DND-41 (cell line): ENCODE measurements around the gene AP2A2.

Experiments used
- EZH2 ChIP-seq: IDR thresholded peaks from 3 replicates; pipeline ENCODE4 v1.6.1; 2012; ENCODE audit warnings: borderline replicate concordance, low read depth, mild to moderate bottlenecking, moderate library complexity, low read length, inconsistent platforms; ENCODE audit not compliant: severe bottlenecking
- TF ChIP-seq, protein P1 (sequence below): IDR thresholded peaks from 2 replicates; pipeline ENCODE4 v1.5.1; 2012; ENCODE audit warnings: borderline replicate concordance, low read length, moderate library complexity, mild to moderate bottlenecking; ENCODE audit not compliant: poor library complexity, severe bottlenecking; ENCODE audit errors: extremely low read depth

- TF ChIP-seq, protein P1, sequence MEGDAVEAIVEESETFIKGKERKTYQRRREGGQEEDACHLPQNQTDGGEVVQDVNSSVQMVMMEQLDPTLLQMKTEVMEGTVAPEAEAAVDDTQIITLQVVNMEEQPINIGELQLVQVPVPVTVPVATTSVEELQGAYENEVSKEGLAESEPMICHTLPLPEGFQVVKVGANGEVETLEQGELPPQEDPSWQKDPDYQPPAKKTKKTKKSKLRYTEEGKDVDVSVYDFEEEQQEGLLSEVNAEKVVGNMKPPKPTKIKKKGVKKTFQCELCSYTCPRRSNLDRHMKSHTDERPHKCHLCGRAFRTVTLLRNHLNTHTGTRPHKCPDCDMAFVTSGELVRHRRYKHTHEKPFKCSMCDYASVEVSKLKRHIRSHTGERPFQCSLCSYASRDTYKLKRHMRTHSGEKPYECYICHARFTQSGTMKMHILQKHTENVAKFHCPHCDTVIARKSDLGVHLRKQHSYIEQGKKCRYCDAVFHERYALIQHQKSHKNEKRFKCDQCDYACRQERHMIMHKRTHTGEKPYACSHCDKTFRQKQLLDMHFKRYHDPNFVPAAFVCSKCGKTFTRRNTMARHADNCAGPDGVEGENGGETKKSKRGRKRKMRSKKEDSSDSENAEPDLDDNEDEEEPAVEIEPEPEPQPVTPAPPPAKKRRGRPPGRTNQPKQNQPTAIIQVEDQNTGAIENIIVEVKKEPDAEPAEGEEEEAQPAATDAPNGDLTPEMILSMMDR, result no peak
- TF ChIP-seq EZH2, result no peak
These were observed 28.9 kb downstream of the AP2A2 start for GRCh38 chr11:954392-955153.
